ENCODE measurements around the gene ITPKC. TPM values are rescaled to one million over a fixed set of nuclear protein-coding genes. Genes with fewer than 3 reads are reported as not detected.

The ITPKC gene
- total and polyA plus RNA-seq, 9 of the 15 experiments (the other 6 are each of a cell fraction or from before 2014, with no cell fraction given) = 0.08 to 9.3 (median 5.8) TPM

DNA sequence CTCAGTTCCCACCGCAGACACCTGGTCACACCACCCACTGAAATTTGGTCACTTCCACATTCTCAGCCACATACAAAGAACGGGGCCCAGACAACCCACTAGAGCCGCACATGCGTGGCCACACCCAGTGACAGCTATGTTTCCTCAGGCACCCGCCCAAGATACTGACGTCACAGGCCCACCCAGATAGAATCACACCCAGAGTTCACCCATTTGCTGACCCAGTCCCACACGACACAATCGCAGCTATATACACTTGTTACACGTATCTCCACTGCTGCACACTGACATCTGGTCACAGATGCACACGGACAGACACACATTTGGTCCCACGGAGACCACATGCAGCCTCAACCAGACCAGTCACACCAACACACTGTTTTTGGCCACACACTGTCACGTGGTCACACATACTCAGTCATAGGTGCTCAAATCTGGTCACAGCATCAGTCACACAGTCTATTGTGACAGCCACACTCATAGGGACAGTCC lies 29.3 kb upstream of the ITPKC start (continued):
- TF ChIP-seq, protein P1, sequence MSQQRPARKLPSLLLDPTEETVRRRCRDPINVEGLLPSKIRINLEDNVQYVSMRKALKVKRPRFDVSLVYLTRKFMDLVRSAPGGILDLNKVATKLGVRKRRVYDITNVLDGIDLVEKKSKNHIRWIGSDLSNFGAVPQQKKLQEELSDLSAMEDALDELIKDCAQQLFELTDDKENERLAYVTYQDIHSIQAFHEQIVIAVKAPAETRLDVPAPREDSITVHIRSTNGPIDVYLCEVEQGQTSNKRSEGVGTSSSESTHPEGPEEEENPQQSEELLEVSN (IDR thresholded peaks at IDR 0.05; ENCODE audit: borderline replicate concordance in 1 of 2, extremely low read depth in 1 of 2, insufficient read depth in 1 of 2, insufficient read length in 1 of 2, low read depth in 1 of 2, low read length in 1 of 2, poor library complexity in 1 of 2, severe bottlenecking in 1 of 2) = peak in 1 of 2 experiments; percentile 58
- TF ChIP-seq NR2C1 (IDR thresholded peaks at IDR 0.05) = 0 out of 2 replicates have a peak, but pooled peaks have one; percentile 24
- TF ChIP-seq NR2C1 (tag; IDR thresholded peaks at IDR 0.05) = no peak
- TF ChIP-seq RBM15 (IDR thresholded peaks at IDR 0.05; ENCODE audit: insufficient read depth, low read length) = no peak
- 0 out of 2 replicates have a peak, but pooled peaks have one; percentile 26 for TF ChIP-seq NBN (IDR thresholded peaks at IDR 0.05; ENCODE audit: low read depth)
- peak; percentile 49 for TF ChIP-seq MEIS2 (IDR thresholded peaks at IDR 0.05; ENCODE audit: partially characterized antibody)
- TF ChIP-seq, protein P2, sequence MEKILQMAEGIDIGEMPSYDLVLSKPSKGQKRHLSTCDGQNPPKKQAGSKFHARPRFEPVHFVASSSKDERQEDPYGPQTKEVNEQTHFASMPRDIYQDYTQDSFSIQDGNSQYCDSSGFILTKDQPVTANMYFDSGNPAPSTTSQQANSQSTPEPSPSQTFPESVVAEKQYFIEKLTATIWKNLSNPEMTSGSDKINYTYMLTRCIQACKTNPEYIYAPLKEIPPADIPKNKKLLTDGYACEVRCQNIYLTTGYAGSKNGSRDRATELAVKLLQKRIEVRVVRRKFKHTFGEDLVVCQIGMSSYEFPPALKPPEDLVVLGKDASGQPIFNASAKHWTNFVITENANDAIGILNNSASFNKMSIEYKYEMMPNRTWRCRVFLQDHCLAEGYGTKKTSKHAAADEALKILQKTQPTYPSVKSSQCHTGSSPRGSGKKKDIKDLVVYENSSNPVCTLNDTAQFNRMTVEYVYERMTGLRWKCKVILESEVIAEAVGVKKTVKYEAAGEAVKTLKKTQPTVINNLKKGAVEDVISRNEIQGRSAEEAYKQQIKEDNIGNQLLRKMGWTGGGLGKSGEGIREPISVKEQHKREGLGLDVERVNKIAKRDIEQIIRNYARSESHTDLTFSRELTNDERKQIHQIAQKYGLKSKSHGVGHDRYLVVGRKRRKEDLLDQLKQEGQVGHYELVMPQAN (IDR thresholded peaks at IDR 0.05; ENCODE audit: borderline replicate concordance) = 0 out of 2 replicates have a peak, but pooled peaks have one; percentile 39
- TF ChIP-seq CBFA2T2 (conservative IDR thresholded peaks at IDR 0.05) = peak; percentile 64
- TF ChIP-seq BMI1 (IDR thresholded peaks at IDR 0.05; ENCODE audit: low read length) = no peak
- TF ChIP-seq ESRRA (IDR thresholded peaks at IDR 0.05; ENCODE audit: borderline replicate concordance, low read depth) = no peak
- TF ChIP-seq PHF21A (IDR thresholded peaks at IDR 0.05; ENCODE audit: borderline replicate concordance, low read depth) = no peak
- peak; percentile 91 for TF ChIP-seq CREM (IDR thresholded peaks at IDR 0.05; ENCODE audit: low read depth)
- peak; percentile 58 to 67 for TF ChIP-seq KDM1A (IDR thresholded peaks at IDR 0.05)
- TF ChIP-seq, protein P3, sequence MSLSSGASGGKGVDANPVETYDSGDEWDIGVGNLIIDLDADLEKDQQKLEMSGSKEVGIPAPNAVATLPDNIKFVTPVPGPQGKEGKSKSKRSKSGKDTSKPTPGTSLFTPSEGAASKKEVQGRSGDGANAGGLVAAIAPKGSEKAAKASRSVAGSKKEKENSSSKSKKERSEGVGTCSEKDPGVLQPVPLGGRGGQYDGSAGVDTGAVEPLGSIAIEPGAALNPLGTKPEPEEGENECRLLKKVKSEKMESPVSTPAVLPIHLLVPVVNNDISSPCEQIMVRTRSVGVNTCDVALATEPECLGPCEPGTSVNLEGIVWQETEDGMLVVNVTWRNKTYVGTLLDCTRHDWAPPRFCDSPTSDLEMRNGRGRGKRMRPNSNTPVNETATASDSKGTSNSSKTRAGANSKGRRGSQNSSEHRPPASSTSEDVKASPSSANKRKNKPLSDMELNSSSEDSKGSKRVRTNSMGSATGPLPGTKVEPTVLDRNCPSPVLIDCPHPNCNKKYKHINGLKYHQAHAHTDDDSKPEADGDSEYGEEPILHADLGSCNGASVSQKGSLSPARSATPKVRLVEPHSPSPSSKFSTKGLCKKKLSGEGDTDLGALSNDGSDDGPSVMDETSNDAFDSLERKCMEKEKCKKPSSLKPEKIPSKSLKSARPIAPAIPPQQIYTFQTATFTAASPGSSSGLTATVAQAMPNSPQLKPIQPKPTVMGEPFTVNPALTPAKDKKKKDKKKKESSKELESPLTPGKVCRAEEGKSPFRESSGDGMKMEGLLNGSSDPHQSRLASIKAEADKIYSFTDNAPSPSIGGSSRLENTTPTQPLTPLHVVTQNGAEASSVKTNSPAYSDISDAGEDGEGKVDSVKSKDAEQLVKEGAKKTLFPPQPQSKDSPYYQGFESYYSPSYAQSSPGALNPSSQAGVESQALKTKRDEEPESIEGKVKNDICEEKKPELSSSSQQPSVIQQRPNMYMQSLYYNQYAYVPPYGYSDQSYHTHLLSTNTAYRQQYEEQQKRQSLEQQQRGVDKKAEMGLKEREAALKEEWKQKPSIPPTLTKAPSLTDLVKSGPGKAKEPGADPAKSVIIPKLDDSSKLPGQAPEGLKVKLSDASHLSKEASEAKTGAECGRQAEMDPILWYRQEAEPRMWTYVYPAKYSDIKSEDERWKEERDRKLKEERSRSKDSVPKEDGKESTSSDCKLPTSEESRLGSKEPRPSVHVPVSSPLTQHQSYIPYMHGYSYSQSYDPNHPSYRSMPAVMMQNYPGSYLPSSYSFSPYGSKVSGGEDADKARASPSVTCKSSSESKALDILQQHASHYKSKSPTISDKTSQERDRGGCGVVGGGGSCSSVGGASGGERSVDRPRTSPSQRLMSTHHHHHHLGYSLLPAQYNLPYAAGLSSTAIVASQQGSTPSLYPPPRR (CRISPR knock-in tag; IDR thresholded peaks at IDR 0.05; ENCODE audit: borderline replicate concordance) = no peak
- TF ChIP-seq DPF2 (IDR thresholded peaks at IDR 0.05) = peak; percentile 70
- TF ChIP-seq, protein P4, sequence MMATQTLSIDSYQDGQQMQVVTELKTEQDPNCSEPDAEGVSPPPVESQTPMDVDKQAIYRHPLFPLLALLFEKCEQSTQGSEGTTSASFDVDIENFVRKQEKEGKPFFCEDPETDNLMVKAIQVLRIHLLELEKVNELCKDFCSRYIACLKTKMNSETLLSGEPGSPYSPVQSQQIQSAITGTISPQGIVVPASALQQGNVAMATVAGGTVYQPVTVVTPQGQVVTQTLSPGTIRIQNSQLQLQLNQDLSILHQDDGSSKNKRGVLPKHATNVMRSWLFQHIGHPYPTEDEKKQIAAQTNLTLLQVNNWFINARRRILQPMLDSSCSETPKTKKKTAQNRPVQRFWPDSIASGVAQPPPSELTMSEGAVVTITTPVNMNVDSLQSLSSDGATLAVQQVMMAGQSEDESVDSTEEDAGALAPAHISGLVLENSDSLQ (IDR thresholded peaks at IDR 0.05) = 0 out of 2 replicates have a peak, but pooled peaks have one; percentile 36
- TF ChIP-seq, protein P5, sequence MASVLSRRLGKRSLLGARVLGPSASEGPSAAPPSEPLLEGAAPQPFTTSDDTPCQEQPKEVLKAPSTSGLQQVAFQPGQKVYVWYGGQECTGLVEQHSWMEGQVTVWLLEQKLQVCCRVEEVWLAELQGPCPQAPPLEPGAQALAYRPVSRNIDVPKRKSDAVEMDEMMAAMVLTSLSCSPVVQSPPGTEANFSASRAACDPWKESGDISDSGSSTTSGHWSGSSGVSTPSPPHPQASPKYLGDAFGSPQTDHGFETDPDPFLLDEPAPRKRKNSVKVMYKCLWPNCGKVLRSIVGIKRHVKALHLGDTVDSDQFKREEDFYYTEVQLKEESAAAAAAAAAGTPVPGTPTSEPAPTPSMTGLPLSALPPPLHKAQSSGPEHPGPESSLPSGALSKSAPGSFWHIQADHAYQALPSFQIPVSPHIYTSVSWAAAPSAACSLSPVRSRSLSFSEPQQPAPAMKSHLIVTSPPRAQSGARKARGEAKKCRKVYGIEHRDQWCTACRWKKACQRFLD (CRISPR knock-in tag; IDR thresholded peaks at IDR 0.05) = no peak
